GM12878 (cell line): Measurements from ENCODE around the gene C1QTNF7.

Source experiments
- ATF7 ChIP-seq: fragments of 450-650 bp; IDR thresholded peaks from 2 replicates; pipeline ENCODE4 v1.6.1; 2016; ENCODE audit warnings: low read depth, mild to moderate bottlenecking
- CHD4 ChIP-seq: fragments of 200-600 bp; sonication (generic); IDR thresholded peaks from 2 replicates; pipeline ENCODE4 v1.6.1; 2016; ENCODE audit warnings: mild to moderate bottlenecking
- CREM ChIP-seq: IDR thresholded peaks from 2 replicates; pipeline ENCODE4 v1.6.1; 2014; ENCODE audit warnings: antibody characterized with exemption, low read depth
- CTCF ChIP-seq, 3 experiments: IDR thresholded peaks in 2 of 3; conservative IDR thresholded peaks in 1 of 3; 2 replicates each; pipeline ENCODE4 v1.5.1; 2011; ENCODE audit warnings: low read depth in 3 of 3, low read length in 3 of 3, mild to moderate bottlenecking in 3 of 3, control low read depth in 2 of 3, moderate library complexity in 2 of 3, inconsistent platforms in 1 of 3, mixed read lengths in 1 of 3; ENCODE audit not compliant: control insufficient read depth in 2 of 3, insufficient read depth in 1 of 3; ENCODE audit errors: extremely low read depth in 1 of 3
- KAT2A ChIP-seq: conservative IDR thresholded peaks from 2 replicates; pipeline ENCODE4 v1.6.1; 2011; ENCODE audit warnings: low read depth, low read length; ENCODE audit not compliant: control insufficient read depth
- POLR2A ChIP-seq: IDR thresholded peaks from 2 replicates; pipeline ENCODE4 v1.6.1; 2011; ENCODE audit warnings: low read depth, mild to moderate bottlenecking, low read length
- POLR2AphosphoS5 ChIP-seq: IDR thresholded peaks from 2 replicates; pipeline ENCODE4 v1.6.1; 2011; ENCODE audit warnings: mild to moderate bottlenecking, low read length, inconsistent platforms

DNA sequence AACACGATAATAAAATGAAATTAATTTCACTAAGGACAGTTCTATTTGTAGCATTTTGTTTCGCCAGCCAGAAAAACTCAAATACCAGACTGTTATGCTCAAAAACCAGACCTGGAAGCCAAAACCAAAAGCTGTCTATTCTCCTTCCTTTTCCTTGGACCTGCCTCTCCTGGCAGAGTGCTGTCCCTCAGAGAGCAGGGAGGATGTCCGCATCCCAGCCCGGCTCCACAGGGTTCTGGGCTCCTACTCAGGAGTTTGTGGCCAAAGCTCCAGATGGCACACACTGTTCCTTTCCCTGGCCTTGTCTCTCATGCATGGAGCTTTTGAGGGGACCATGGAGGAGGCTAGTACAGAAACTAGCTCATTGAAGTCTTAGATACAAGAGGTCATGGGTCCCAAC is 41.9 kb upstream of the C1QTNF7 start:
- TF ChIP-seq CREM, result no peak
- TF ChIP-seq POLR2AphosphoS5, result no peak
- TF ChIP-seq CHD4, result no peak
- TF ChIP-seq CTCF (IDR thresholded peaks at IDR 0.05 in 2 of 3, conservative IDR thresholded peaks at IDR 0.05 in 1 of 3; ENCODE audit: control insufficient read depth in 2 of 3, extremely low read depth in 1 of 3, insufficient read depth in 1 of 3, low read depth in 3 of 3, low read length in 3 of 3), result no peak
- no peak for TF ChIP-seq KAT2A
- no peak for TF ChIP-seq POLR2A
- TF ChIP-seq ATF7, result no peak
